HCT116 (cell line): ENCODE data around the gene DIS3L2. TPM values are rescaled to one million over a fixed set of nuclear protein-coding genes. Genes with fewer than 3 reads are reported as not detected.
"Not testable (repeated sequence)": the region's sequence is repeated elsewhere in the genome, so short reads cannot be mapped to it uniquely, and the experiment has no call there.

Experiments used
- ATAC-seq: fragments of 200-7000 bp; cut with Tn5 transposase; 2 replicates; pipeline ENCODE4 v1.9.1; 2020; ENCODE audit warnings: mild to moderate bottlenecking, moderate library complexity
- BruUV-seq: library from RNA; stranded (reverse); fragments of 400-500 nt; replicated peaks from 2 replicates; lab custom pipeline; 2021; lab: Mats Ljungman, UMichigan
- CTCF ChIA-PET: fragments of 300-600 bp; sonication (Branson Sonifier 250); formaldehyde crosslinking; loops from one replicate; lab custom pipeline; 2021; ENCODE audit warnings: antibody characterized with exemption; lab: Charles Lee
- POLR2A ChIA-PET: fragments of 300-600, 350-600 bp; sonication (Branson Sonifier 250); formaldehyde crosslinking; loops from one replicate; lab custom pipeline; 2021; ENCODE audit warnings: antibody characterized with exemption; lab: Charles Lee
- RAD21 ChIA-PET, 2 experiments: fragments of 300-600 bp; sonication (Branson Sonifier 250); formaldehyde crosslinking; loops; one replicate each; lab custom pipeline; 2023; ENCODE audit warnings: low total read pairs in 2 of 2; ENCODE audit not compliant: uncharacterized antibody in 2 of 2, unreplicated experiment in 2 of 2, low non-redundant PET in 1 of 2; lab: Charles Lee
- DNase-seq: peaks from one replicate; pipeline ENCODE4 v3.0.0-alpha.2; 2010; ENCODE audit warnings: low read depth, low spot score
- H2AFZ ChIP-seq: fragments of 200-600 bp; shearing (Covaris generic), sonication (generic); 2 replicates; pipeline ENCODE4 v1.6.1; 2017; ENCODE audit warnings: low read depth, mixed run types, mixed read lengths, antibody characterized with exemption, low read length; ENCODE audit not compliant: poor library complexity, severe bottlenecking
- H3K27ac ChIP-seq: 2 replicates; pipeline ENCODE4 v1.5.1; 2012; ENCODE audit warnings: low read depth, low read length
- H3K27me3 ChIP-seq: fragments of 200-600 bp; sonication (generic); 2 replicates; pipeline ENCODE4 v1.6.1; 2016; ENCODE audit warnings: mixed run types, low read length, mixed read lengths; ENCODE audit not compliant: insufficient read depth
- H3K36me3 ChIP-seq, 2 experiments: fragments of 200-500 bp in 1 of 2; fragments of 200-600 bp in 1 of 2; sonication (Bioruptor generic) in 1 of 2; sonication (generic) in 1 of 2; 2 replicates each; pipeline versions ENCODE4 v1.5.1 to v1.6.1; 2014 to 2016; ENCODE audit warnings: low read length in 2 of 2, inconsistent platforms in 1 of 2, mixed read lengths in 1 of 2, mixed run types in 1 of 2; ENCODE audit not compliant: insufficient read depth in 2 of 2, control insufficient read depth in 1 of 2
- H3K4me1 ChIP-seq, 2 experiments: fragments of 200-600 bp in 1 of 2; sonication (generic) in 1 of 2; 2 replicates each; pipeline versions ENCODE4 v1.5.1 to v1.6.1; 2012 to 2017; ENCODE audit warnings: low read length in 2 of 2, inconsistent platforms in 1 of 2, mild to moderate bottlenecking in 1 of 2, mixed read lengths in 1 of 2, mixed run types in 1 of 2, moderate library complexity in 1 of 2; ENCODE audit not compliant: insufficient read depth in 2 of 2, control insufficient read depth in 1 of 2
- H3K4me2 ChIP-seq: fragments of 200-600 bp; sonication (generic); 2 replicates; pipeline ENCODE4 v1.6.1; 2017; ENCODE audit warnings: mixed run types, low read length, mixed read lengths
- H3K4me3 ChIP-seq, 2 experiments: fragments of 200-600 bp in 1 of 2; sonication (generic) in 1 of 2; replicated peaks in 1 of 2; 2 replicates each; pipeline ENCODE4 v1.5.1; 2011 to 2016; ENCODE audit warnings: low read length in 2 of 2, control low read depth in 1 of 2, low read depth in 1 of 2, mild to moderate bottlenecking in 1 of 2, mixed read lengths in 1 of 2, mixed run types in 1 of 2
- H3K79me2 ChIP-seq: fragments of 200-600 bp; sonication (generic); 2 replicates; pipeline ENCODE4 v1.6.1; 2017; ENCODE audit warnings: mild to moderate bottlenecking, mixed run types, low read length, moderate library complexity, mixed read lengths; ENCODE audit not compliant: insufficient read depth
- H3K9ac ChIP-seq: fragments of 200-600 bp; sonication (generic); 2 replicates; pipeline ENCODE4 v1.6.1; 2016; ENCODE audit warnings: low read length, mixed read lengths
- H3K9me2 ChIP-seq: fragments of 200-600 bp; sonication (generic), shearing (Covaris generic); 2 replicates; pipeline ENCODE4 v1.6.1; 2017; ENCODE audit warnings: mixed run types, mild to moderate bottlenecking, moderate library complexity; ENCODE audit not compliant: insufficient read depth
- H3K9me3 ChIP-seq, 2 experiments: fragments of 200-500 bp in 1 of 2; fragments of 200-600 bp in 1 of 2; sonication (Bioruptor generic) in 1 of 2; sonication (generic) in 1 of 2; 2 replicates each; pipeline ENCODE4 v1.6.1; 2014 to 2017; ENCODE audit warnings: low read length in 2 of 2, mixed read lengths in 2 of 2, inconsistent platforms in 1 of 2, low read depth in 1 of 2, mild to moderate bottlenecking in 1 of 2, mixed run types in 1 of 2, moderate library complexity in 1 of 2; ENCODE audit not compliant: control insufficient read depth in 1 of 2, insufficient read depth in 1 of 2
- H4K20me1 ChIP-seq: fragments of 200-600 bp; sonication (generic), shearing (Covaris generic); 2 replicates; pipeline ENCODE4 v1.6.1; 2017; ENCODE audit warnings: mixed run types, mild to moderate bottlenecking, moderate library complexity; ENCODE audit not compliant: insufficient read depth
- EZH2 ChIP-seq: fragments of 200-600 bp; sonication (generic); IDR thresholded peaks from 2 replicates; pipeline ENCODE4 v1.6.1; 2017; ENCODE audit warnings: antibody characterized with exemption, mixed run types
- FOSL1 ChIP-seq: IDR thresholded peaks from 2 replicates; pipeline ENCODE4 v1.6.1; 2012; ENCODE audit warnings: low read depth
- SP1 ChIP-seq: IDR thresholded peaks from 2 replicates; pipeline ENCODE4 v1.6.1; 2012; ENCODE audit warnings: low read depth
- SRF ChIP-seq: IDR thresholded peaks from 2 replicates; pipeline ENCODE4 v1.6.1; 2012; ENCODE audit warnings: low read depth
- intact Hi-C: fragments of 100-400 bp; cut with micrococcal nuclease; formaldehyde crosslinking; loops from 2 replicates; pipeline ENCODE4 v1.10.0; 2022
- total RNA-seq: library from RNA; stranded (reverse); gene quantifications from one replicate; pipeline ENCODE4 v1.2.1, GENCODE V29; 2021; ENCODE audit not compliant: unreplicated experiment
- TF ChIP-seq, protein P1 (sequence below): IDR thresholded peaks from 2 replicates; pipeline ENCODE4 v1.6.1; 2012
- TF ChIP-seq, protein P2 (sequence below), 3 experiments: fragments of 200-600 bp in 1 of 3; sonication (generic) in 1 of 3; IDR thresholded peaks in 2 of 3; conservative IDR thresholded peaks in 1 of 3; 2 replicates each; pipeline ENCODE4 v1.5.1; 2012 to 2017; ENCODE audit warnings: low read depth in 2 of 3, low read length in 2 of 3, antibody characterized with exemption in 1 of 3, borderline replicate concordance in 1 of 3, control low read depth in 1 of 3, mild to moderate bottlenecking in 1 of 3, mixed read lengths in 1 of 3, mixed run types in 1 of 3, moderate library complexity in 1 of 3; ENCODE audit not compliant: insufficient read depth in 1 of 3
- TF ChIP-seq, protein P3 (sequence below): IDR thresholded peaks from 2 replicates; pipeline ENCODE4 v1.6.1; 2012
- TF ChIP-seq, protein P4 (sequence below): IDR thresholded peaks from 2 replicates; pipeline ENCODE4 v1.6.1; 2011; ENCODE audit warnings: mild to moderate bottlenecking, low read length, moderate library complexity; ENCODE audit not compliant: insufficient replicate concordance; ENCODE audit errors: extremely low read depth

The DIS3L2 gene
- total RNA-seq, 1 experiment from 2014 or later = 42.5 TPM

DNA sequence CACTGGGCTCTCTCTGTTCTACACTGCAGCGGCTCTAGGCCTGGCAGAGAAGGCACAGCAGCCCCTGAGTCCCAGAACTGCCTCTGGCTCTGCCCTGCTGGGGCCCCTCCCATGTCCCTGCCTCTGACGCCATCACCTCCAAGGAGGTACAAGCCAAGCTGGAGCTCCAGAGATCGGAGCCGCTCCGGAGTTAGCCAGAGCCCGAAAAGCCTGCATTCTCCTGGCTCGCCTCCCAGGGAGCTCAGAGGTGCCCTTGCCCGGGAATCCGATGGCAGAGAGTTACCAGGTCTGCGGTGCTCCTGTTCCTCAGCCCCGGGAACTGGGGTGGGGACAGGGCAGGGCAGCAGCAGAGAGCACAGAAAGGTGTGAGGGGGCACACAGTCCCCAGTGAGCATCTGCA lies 370.1 kb downstream of the DIS3L2 start:
- H3K9me3 ChIP-seq, H4K20me1 ChIP-seq, H3K4me2 ChIP-seq, H3K4me3 ChIP-seq, H3K4me1 ChIP-seq, H3K27me3 ChIP-seq, H3K27ac ChIP-seq, H3K9ac ChIP-seq, H3K9me2 ChIP-seq, H2AFZ ChIP-seq, RAD21 ChIA-PET, POLR2A ChIA-PET, intact Hi-C loops, ATAC-seq, CTCF ChIA-PET, H3K79me2 ChIP-seq, DNase-seq, BruUV-seq, H3K36me3 ChIP-seq: not testable (repeated sequence)

DNA sequence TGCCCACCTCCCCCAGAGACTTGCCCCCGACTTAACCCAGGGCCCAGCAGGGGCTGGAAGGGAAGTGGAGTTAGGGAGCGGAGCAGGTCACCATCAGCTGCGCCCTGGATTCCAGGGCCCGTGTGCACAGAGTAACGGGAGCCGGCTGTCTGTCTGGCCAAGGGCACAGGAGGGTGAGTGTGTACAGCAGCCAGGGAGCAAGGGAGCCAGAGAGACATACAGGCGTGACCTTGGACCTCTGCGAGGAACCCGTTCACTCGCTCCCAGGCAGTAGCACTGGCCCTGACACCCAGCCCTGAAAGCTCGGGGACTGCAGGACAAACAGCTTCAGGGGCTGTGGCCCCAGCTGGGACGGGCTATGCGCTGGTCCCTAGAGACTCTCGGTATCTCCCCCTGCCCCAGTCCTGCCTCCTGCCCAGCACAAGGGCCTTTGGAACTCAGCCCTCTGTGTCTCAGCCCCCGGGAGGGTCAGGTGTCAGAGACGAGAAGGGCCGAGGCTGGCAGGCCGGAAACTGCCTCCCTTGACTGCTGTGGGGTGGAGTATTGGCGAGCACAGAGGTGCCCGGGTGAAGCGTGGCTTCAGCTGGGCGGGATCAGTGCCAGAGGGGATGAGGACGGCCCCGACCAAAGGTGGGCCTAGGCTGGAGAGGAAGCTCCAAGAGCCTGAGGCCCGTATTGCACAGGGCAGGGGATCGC lies 370.9 kb downstream of the DIS3L2 start:
- H3K9me3 ChIP-seq, H3K4me2 ChIP-seq, POLR2A ChIA-PET, H3K4me1 ChIP-seq, H3K9me2 ChIP-seq, H3K36me3 ChIP-seq, intact Hi-C loops, BruUV-seq, DNase-seq, RAD21 ChIA-PET, H3K79me2 ChIP-seq, ATAC-seq, H3K27me3 ChIP-seq, H4K20me1 ChIP-seq, H2AFZ ChIP-seq, H3K4me3 ChIP-seq, H3K9ac ChIP-seq, H3K27ac ChIP-seq: not testable (repeated sequence)
- CTCF ChIA-PET = interaction anchor here (1.5 kb wide), 1 partner anchor 8 kb away, joined by 4 read pairs; no protein-coding TSS in a partner anchor

DNA sequence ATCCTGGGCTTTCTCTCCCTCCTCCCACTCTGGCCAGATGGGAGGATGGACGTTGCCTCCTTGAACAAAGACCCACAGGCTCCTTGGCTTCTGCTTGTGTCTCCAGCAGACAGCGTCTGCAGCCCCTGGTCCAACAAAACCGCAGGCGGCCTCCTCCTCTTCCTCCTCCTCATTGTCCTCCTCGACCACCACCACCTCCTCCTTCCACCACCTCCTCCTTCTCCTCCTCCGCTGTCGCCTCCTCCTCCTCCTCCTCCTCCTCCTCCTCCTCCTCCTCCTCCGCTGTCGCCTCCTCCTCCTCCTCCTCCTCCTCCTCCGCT lies 371.4 kb downstream of the DIS3L2 start:
- Histone ChIP-seq H3K4me2 (no peak overlapping the region), H3K9me3 (no peaks in the 10 kb centered on the region), H3K27me3 (no peaks in the 10 kb centered on the region), H3K27ac (no peak overlapping the region), H3K4me1 (no peaks in the 10 kb centered on the region), H3K79me2 (no peaks in the 10 kb centered on the region), H3K9ac (no peak overlapping the region), H4K20me1 (no peaks in the 10 kb centered on the region), H3K9me2 (no peaks in the 10 kb centered on the region), H2AFZ (no peak overlapping the region), H3K4me3 (no peak overlapping the region), H3K36me3 (no peaks in the 10 kb centered on the region)
- RAD21 ChIA-PET = no interaction called here
- DNase-seq = no peak
- no peak for ATAC-seq
- BruUV-seq = no TSS peak
- intact Hi-C loops = no loop called here
- CTCF ChIA-PET = interaction anchor here (1.5 kb wide), 1 partner anchor 9 kb away, joined by 4 read pairs; no protein-coding TSS in a partner anchor
- POLR2A ChIA-PET = no interaction called here
- TF ChIP-seq SRF (no peak), EZH2 (no peak), SP1 (no peak), FOSL1 (no peak)
- TF ChIP-seq, protein P1, sequence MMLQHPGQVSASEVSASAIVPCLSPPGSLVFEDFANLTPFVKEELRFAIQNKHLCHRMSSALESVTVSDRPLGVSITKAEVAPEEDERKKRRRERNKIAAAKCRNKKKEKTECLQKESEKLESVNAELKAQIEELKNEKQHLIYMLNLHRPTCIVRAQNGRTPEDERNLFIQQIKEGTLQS = no peak
- TF ChIP-seq, protein P2, sequence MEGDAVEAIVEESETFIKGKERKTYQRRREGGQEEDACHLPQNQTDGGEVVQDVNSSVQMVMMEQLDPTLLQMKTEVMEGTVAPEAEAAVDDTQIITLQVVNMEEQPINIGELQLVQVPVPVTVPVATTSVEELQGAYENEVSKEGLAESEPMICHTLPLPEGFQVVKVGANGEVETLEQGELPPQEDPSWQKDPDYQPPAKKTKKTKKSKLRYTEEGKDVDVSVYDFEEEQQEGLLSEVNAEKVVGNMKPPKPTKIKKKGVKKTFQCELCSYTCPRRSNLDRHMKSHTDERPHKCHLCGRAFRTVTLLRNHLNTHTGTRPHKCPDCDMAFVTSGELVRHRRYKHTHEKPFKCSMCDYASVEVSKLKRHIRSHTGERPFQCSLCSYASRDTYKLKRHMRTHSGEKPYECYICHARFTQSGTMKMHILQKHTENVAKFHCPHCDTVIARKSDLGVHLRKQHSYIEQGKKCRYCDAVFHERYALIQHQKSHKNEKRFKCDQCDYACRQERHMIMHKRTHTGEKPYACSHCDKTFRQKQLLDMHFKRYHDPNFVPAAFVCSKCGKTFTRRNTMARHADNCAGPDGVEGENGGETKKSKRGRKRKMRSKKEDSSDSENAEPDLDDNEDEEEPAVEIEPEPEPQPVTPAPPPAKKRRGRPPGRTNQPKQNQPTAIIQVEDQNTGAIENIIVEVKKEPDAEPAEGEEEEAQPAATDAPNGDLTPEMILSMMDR (IDR thresholded peaks at IDR 0.05 in 2 of 3, conservative IDR thresholded peaks at IDR 0.05 in 1 of 3; ENCODE audit: borderline replicate concordance in 1 of 3, insufficient read depth in 1 of 3, low read depth in 2 of 3, low read length in 2 of 3) = no peak
- TF ChIP-seq, protein P3, sequence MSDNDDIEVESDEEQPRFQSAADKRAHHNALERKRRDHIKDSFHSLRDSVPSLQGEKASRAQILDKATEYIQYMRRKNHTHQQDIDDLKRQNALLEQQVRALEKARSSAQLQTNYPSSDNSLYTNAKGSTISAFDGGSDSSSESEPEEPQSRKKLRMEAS = no peak
- TF ChIP-seq, protein P4, sequence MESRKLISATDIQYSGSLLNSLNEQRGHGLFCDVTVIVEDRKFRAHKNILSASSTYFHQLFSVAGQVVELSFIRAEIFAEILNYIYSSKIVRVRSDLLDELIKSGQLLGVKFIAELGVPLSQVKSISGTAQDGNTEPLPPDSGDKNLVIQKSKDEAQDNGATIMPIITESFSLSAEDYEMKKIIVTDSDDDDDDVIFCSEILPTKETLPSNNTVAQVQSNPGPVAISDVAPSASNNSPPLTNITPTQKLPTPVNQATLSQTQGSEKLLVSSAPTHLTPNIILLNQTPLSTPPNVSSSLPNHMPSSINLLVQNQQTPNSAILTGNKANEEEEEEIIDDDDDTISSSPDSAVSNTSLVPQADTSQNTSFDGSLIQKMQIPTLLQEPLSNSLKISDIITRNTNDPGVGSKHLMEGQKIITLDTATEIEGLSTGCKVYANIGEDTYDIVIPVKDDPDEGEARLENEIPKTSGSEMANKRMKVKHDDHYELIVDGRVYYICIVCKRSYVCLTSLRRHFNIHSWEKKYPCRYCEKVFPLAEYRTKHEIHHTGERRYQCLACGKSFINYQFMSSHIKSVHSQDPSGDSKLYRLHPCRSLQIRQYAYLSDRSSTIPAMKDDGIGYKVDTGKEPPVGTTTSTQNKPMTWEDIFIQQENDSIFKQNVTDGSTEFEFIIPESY = no peak
